ENCODE measurements around the gene CAMK4. TPM values are rescaled to one million over a fixed set of nuclear protein-coding genes. Genes with fewer than 3 reads are reported as not detected.
A peak's percentile ranks its signal among the peaks of the same experiment; 100 is the strongest.

Gene CAMK4
- total RNA-seq, 1 experiment from 2014 or later = 23.3 TPM

GRCh38 chr5:111271885-111272284 lies 47.7 kb downstream of the CAMK4 start:
- Mint-ChIP-seq H3K9me3 (ENCODE audit: low read depth, unreplicated experiment) (peaks cover 8% of the 10 kb centered on the region), H3K4me3 (ENCODE audit: low read depth, unreplicated experiment) (no peak overlapping the region), H3K36me3 (ENCODE audit: insufficient read depth, unreplicated experiment) (no peaks in the 10 kb centered on the region), H3K4me1 (ENCODE audit: low read depth, unreplicated experiment) (peaks cover 3% of the 10 kb centered on the region), H3K27ac (ENCODE audit: unreplicated experiment) (no peak overlapping the region), H3K27me3 (ENCODE audit: unreplicated experiment) (no peaks in the 10 kb centered on the region)
- TF ChIP-seq, protein P1, sequence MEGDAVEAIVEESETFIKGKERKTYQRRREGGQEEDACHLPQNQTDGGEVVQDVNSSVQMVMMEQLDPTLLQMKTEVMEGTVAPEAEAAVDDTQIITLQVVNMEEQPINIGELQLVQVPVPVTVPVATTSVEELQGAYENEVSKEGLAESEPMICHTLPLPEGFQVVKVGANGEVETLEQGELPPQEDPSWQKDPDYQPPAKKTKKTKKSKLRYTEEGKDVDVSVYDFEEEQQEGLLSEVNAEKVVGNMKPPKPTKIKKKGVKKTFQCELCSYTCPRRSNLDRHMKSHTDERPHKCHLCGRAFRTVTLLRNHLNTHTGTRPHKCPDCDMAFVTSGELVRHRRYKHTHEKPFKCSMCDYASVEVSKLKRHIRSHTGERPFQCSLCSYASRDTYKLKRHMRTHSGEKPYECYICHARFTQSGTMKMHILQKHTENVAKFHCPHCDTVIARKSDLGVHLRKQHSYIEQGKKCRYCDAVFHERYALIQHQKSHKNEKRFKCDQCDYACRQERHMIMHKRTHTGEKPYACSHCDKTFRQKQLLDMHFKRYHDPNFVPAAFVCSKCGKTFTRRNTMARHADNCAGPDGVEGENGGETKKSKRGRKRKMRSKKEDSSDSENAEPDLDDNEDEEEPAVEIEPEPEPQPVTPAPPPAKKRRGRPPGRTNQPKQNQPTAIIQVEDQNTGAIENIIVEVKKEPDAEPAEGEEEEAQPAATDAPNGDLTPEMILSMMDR (IDR thresholded peaks at IDR 0.05; ENCODE audit: unreplicated experiment) = no peak
- no TSS peak for BruUV-seq (replicated peaks)
- CTCF ChIA-PET = no interaction called here
- intact Hi-C loops (cut with micrococcal nuclease; ENCODE audit: unreplicated experiment) = loop anchor here (10.0 kb wide), 2 partner anchors 517 to 873 kb away; no protein-coding TSS in a partner anchor
- DNase-seq = no peak

- Mint-ChIP-seq H3K9me3 (ENCODE audit: low read depth, unreplicated experiment) (no peaks in the 10 kb centered on the region), H3K27me3 (ENCODE audit: unreplicated experiment) (no peaks in the 10 kb centered on the region), H3K27ac (ENCODE audit: unreplicated experiment) (no peak overlapping the region), H3K36me3 (ENCODE audit: insufficient read depth, unreplicated experiment) (no peaks in the 10 kb centered on the region), H3K4me1 (ENCODE audit: low read depth, unreplicated experiment) (no peaks in the 10 kb centered on the region), H3K4me3 (ENCODE audit: low read depth, unreplicated experiment) (no peak overlapping the region)
- no peak for DNase-seq
- intact Hi-C loops (cut with micrococcal nuclease; ENCODE audit: unreplicated experiment) = loop anchor here (10.0 kb wide), 2 partner anchors 522 to 868 kb away; no protein-coding TSS in a partner anchor
- no TSS peak for BruUV-seq (replicated peaks)
- TF ChIP-seq, protein P1 (IDR thresholded peaks at IDR 0.05; ENCODE audit: unreplicated experiment) = no peak
- CTCF ChIA-PET = no interaction called here
Observed at GRCh38 chr5:111277061-111277460, 52.9 kb downstream of the CAMK4 start.

DNA sequence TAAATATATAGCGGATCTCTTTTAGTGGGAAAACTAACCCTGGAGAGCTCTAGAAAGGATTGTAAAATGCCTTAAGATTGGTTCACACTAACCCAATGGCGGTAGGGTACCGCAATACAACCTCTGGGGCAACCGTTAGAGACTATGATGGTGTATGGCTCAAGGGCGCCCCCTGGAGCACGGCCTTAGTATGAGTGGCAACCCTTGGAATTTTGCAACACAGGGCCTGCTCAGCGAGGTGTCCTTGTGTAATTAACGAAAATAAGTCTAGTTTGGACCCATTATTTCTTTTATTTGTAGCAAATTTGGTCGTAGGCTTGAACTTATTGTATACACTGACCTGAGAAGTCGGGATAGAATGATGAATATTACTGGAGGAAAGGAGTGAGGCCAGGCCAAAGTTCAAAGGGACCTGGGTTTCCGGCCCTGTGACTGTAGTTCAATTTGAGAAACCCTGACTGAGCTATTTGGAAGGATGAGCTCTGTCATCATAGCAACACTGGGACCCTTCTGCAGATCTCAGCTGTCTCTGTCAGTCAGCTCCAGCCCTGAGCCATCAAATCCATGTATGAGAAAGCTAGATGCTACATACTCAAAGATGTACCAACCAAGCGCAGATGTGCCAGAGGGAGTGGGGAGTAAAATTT lies 54.8 kb downstream of the CAMK4 start:
- Mint-ChIP-seq H3K27me3 (ENCODE audit: unreplicated experiment) (no peaks in the 10 kb centered on the region), H3K9me3 (ENCODE audit: low read depth, unreplicated experiment) (no peaks in the 10 kb centered on the region), H3K27ac (ENCODE audit: unreplicated experiment) (no peak overlapping the region), H3K4me3 (ENCODE audit: low read depth, unreplicated experiment) (no peak overlapping the region), H3K4me1 (ENCODE audit: low read depth, unreplicated experiment) (no peaks in the 10 kb centered on the region), H3K36me3 (ENCODE audit: insufficient read depth, unreplicated experiment) (no peaks in the 10 kb centered on the region)
- no TSS peak for BruUV-seq (replicated peaks)
- peak; percentile 90 for DNase-seq
- TF ChIP-seq, protein P1 (IDR thresholded peaks at IDR 0.05; ENCODE audit: unreplicated experiment) = peak; percentile 96
- CTCF ChIA-PET = interaction anchor here (0.6 to 2.0 kb wide), 3 partner anchors 116 to 122 kb away, joined by 3 to 16 read pairs (median 3); no protein-coding TSS in a partner anchor
- intact Hi-C loops (cut with micrococcal nuclease; ENCODE audit: unreplicated experiment) = loop anchor here (1.0 to 10.0 kb wide), 4 partner anchors 54 to 866 kb away; partner anchors contain the start of gene CAMK4

DNA sequence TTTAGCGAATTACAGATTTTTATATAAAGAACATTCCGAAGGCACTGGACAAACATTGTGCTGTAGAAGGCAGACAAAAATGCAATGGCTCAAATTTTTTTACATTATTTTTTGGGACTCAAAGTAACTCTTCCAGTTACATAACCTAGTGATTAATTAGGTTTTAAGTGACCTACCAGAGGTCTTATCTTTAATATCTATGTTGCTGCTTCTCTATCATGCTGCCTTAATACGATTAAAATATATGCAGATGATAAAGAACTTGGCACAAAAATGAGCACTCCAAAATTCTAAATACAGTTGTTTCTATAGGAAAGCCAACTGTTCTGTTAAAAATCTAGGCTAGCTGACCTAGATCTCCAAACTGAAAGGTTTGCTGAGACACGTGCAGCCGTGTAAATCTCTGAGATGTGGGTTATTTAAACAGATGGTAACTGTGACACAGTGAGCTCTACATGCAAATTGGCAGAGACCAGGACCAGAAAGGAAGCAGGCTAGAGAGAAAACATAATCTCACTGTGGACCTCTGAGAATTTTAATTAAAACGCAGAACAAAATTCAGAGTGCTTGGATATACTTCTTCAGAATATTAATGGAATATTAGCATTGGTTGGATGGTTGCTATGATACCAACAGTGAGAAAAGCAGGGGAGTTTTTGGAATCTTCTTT lies 56.2 kb downstream of the CAMK4 start:
- H3K27me3 Mint-ChIP-seq (ENCODE audit: unreplicated experiment) = no peaks in the 10 kb centered on the region
- intact Hi-C loops (cut with micrococcal nuclease; ENCODE audit: unreplicated experiment) = no loop called here
- no TSS peak for BruUV-seq (replicated peaks)
- TF ChIP-seq, protein P1 (IDR thresholded peaks at IDR 0.05; ENCODE audit: unreplicated experiment) = no peak
- no peaks in the 10 kb centered on the region for H3K4me1 Mint-ChIP-seq (ENCODE audit: low read depth, unreplicated experiment)
- no peak overlapping the region for H3K27ac Mint-ChIP-seq (ENCODE audit: unreplicated experiment)
- CTCF ChIA-PET = no interaction called here
- no peak for DNase-seq
- no peaks in the 10 kb centered on the region for H3K9me3 Mint-ChIP-seq (ENCODE audit: low read depth, unreplicated experiment)
- H3K4me3 Mint-ChIP-seq (ENCODE audit: low read depth, unreplicated experiment) = no peak overlapping the region
- no peaks in the 10 kb centered on the region for H3K36me3 Mint-ChIP-seq (ENCODE audit: insufficient read depth, unreplicated experiment)
